ENCODE results near the gene HK1.

The HK1 gene

GRCh38 chr10:69232252-69232651, 46.0 kb upstream of the HK1 start:
- Histone ChIP-seq H3K9me3 (ENCODE audit: insufficient read depth, low read length, severe bottlenecking) (no peaks in the 10 kb centered on the region), H3K9ac (ENCODE audit: low read depth, low read length) (no peak overlapping the region), H3K4me2 (ENCODE audit: insufficient read depth, low read length) (no peak overlapping the region), H3K79me2 (ENCODE audit: insufficient read depth, low read length) (no peaks in the 10 kb centered on the region), H3K4me1 (ENCODE audit: insufficient read depth, low read length) (peaks cover 17% of the 10 kb centered on the region), H2AFZ (ENCODE audit: low read depth, low read length) (no peak overlapping the region), H3K36me3 (ENCODE audit: insufficient read depth, low read length) (no peaks in the 10 kb centered on the region), H4K20me1 (ENCODE audit: insufficient read depth, low read length) (no peaks in the 10 kb centered on the region), H3K27ac (ENCODE audit: low read length) (no peak overlapping the region), H3K4me3 (ENCODE audit: low read depth in 1 of 2, low read length in 2 of 2) (no peak overlapping the region), H3K27me3 (ENCODE audit: insufficient read depth, low read length, poor library complexity) (no peaks in the 10 kb centered on the region)
- DNase-seq = no peak
- no peak for TF ChIP-seq CTCF (IDR thresholded peaks at IDR 0.05; ENCODE audit: borderline replicate concordance, extremely low read depth, low read length, poor library complexity, severe bottlenecking)
- no peak for TF ChIP-seq EZH2 (IDR thresholded peaks at IDR 0.05; ENCODE audit: borderline replicate concordance, low read depth, low read length, severe bottlenecking)
- no peak for ATAC-seq (ENCODE audit: insufficient read depth, low read depth)

- TF ChIP-seq EZH2 (IDR thresholded peaks at IDR 0.05; ENCODE audit: borderline replicate concordance, low read depth, low read length, severe bottlenecking) (no peak), CTCF (IDR thresholded peaks at IDR 0.05; ENCODE audit: borderline replicate concordance, extremely low read depth, low read length, poor library complexity, severe bottlenecking) (no peak)
- H3K27ac ChIP-seq (ENCODE audit: low read length) = no peak overlapping the region
- peaks cover 17% of the 10 kb centered on the region for H3K4me1 ChIP-seq (ENCODE audit: insufficient read depth, low read length)
- no peak overlapping the region for H3K4me2 ChIP-seq (ENCODE audit: insufficient read depth, low read length)
- no peak overlapping the region for H3K9ac ChIP-seq (ENCODE audit: low read depth, low read length)
- no peaks in the 10 kb centered on the region for H4K20me1 ChIP-seq (ENCODE audit: insufficient read depth, low read length)
- no peak overlapping the region for H3K4me3 ChIP-seq (ENCODE audit: low read depth in 1 of 2, low read length in 2 of 2)
- H3K36me3 ChIP-seq (ENCODE audit: insufficient read depth, low read length) = no peaks in the 10 kb centered on the region
- ATAC-seq (ENCODE audit: insufficient read depth, low read depth) = no peak
- H3K9me3 ChIP-seq (ENCODE audit: insufficient read depth, low read length, severe bottlenecking) = no peaks in the 10 kb centered on the region
- DNase-seq = no peak
- H3K79me2 ChIP-seq (ENCODE audit: insufficient read depth, low read length) = no peaks in the 10 kb centered on the region
- no peak overlapping the region for H2AFZ ChIP-seq (ENCODE audit: low read depth, low read length)
- no peaks in the 10 kb centered on the region for H3K27me3 ChIP-seq (ENCODE audit: insufficient read depth, low read length, poor library complexity)
Observed at GRCh38 chr10:69232736-69233480, 45.4 kb upstream of the HK1 start.

GRCh38 chr10:69234447-69234846, 43.8 kb upstream of the HK1 start:
- TF ChIP-seq EZH2 (IDR thresholded peaks at IDR 0.05; ENCODE audit: borderline replicate concordance, low read depth, low read length, severe bottlenecking) = no peak
- TF ChIP-seq CTCF (IDR thresholded peaks at IDR 0.05; ENCODE audit: borderline replicate concordance, extremely low read depth, low read length, poor library complexity, severe bottlenecking) = no peak
- Histone ChIP-seq H3K27ac (ENCODE audit: low read length) (no peak overlapping the region), H3K9me3 (ENCODE audit: insufficient read depth, low read length, severe bottlenecking) (no peaks in the 10 kb centered on the region), H3K27me3 (ENCODE audit: insufficient read depth, low read length, poor library complexity) (no peaks in the 10 kb centered on the region), H3K4me1 (ENCODE audit: insufficient read depth, low read length) (peaks cover 1% of the 10 kb centered on the region), H3K79me2 (ENCODE audit: insufficient read depth, low read length) (no peaks in the 10 kb centered on the region), H3K9ac (ENCODE audit: low read depth, low read length) (no peak overlapping the region), H3K36me3 (ENCODE audit: insufficient read depth, low read length) (no peaks in the 10 kb centered on the region), H3K4me2 (ENCODE audit: insufficient read depth, low read length) (no peak overlapping the region), H2AFZ (ENCODE audit: low read depth, low read length) (no peak overlapping the region), H3K4me3 (ENCODE audit: low read depth in 1 of 2, low read length in 2 of 2) (no peak overlapping the region), H4K20me1 (ENCODE audit: insufficient read depth, low read length) (no peaks in the 10 kb centered on the region)
- ATAC-seq (ENCODE audit: insufficient read depth, low read depth) (no peak), DNase-seq (no peak)
